A549 treated with CpdA at 1 μM for 4 hours (cell line): Measurements from ENCODE around the gene RBBP6. TPM values are rescaled to one million over a fixed set of nuclear protein-coding genes. Genes with fewer than 3 reads are reported as not detected.

Experiments
- total RNA-seq: library from RNA; stranded (reverse); fragments of 200-300 nt; extraction: Qiagen RNA extraction; gene quantifications from 5 replicates; pipeline ENCODE4 v1.2.3, GENCODE V29; 2022; ENCODE audit warnings: low read depth

The RBBP6 gene
- total RNA-seq: 22.1 to 28.8 TPM (median 25.6 TPM) in 5 replicates

GRCh38 chr16:24539295-24539849, at the start of gene RBBP6:
RBBP6 (plus strand) TSS chr16:24539566; CDS start chr16:24540627, 1,061 bp downstream.

Other genes with a start within 250 kb of the RBBP6 start
- 23.9 to 31.2 TPM (median 25.7 TPM) in 5 replicates for gene TNRC6A, start 190.1 kb downstream of the RBBP6 start, total RNA-seq